ENCODE data around the gene ANKRD63.

Gene ANKRD63

GRCh38 chr15:40295877-40296560 lies 13.2 kb upstream of the ANKRD63 start:
- DNase-seq (ENCODE audit: low read depth): no peak

- no peak for DNase-seq (ENCODE audit: low read depth)
Measured at GRCh38 chr15:40295297-40295696, 12.4 kb upstream of the ANKRD63 start.

- DNase-seq (ENCODE audit: low read depth): no peak
Measured at GRCh38 chr15:40293905-40294895, 11.3 kb upstream of the ANKRD63 start.

- DNase-seq (ENCODE audit: low read depth): no peak
Measured at GRCh38 chr15:40293006-40293405, 10.1 kb upstream of the ANKRD63 start.

- DNase-seq (ENCODE audit: low read depth): no peak
Measured at GRCh38 chr15:40292246-40292645, 9.4 kb upstream of the ANKRD63 start.

GRCh38 chr15:40290918-40291574 lies 8.2 kb upstream of the ANKRD63 start:
- no peak for DNase-seq (ENCODE audit: low read depth)

GRCh38 chr15:40290545-40290917 lies 7.7 kb upstream of the ANKRD63 start:
- no peak for DNase-seq (ENCODE audit: low read depth)

GRCh38 chr15:40289140-40289775 lies 6.4 kb upstream of the ANKRD63 start:
- DNase-seq (ENCODE audit: low read depth): no peak

- DNase-seq (ENCODE audit: low read depth): no peak
Measured at GRCh38 chr15:40287968-40288367, 5.1 kb upstream of the ANKRD63 start.

- no peak for DNase-seq (ENCODE audit: low read depth)
Measured at GRCh38 chr15:40287505-40287904, 4.6 kb upstream of the ANKRD63 start.

- DNase-seq (ENCODE audit: low read depth): no peak
Measured at GRCh38 chr15:40286794-40287193, 3.9 kb upstream of the ANKRD63 start.

GRCh38 chr15:40286061-40286532 lies 3.2 kb upstream of the ANKRD63 start:
- no peak for DNase-seq (ENCODE audit: low read depth)

- no peak for DNase-seq (ENCODE audit: low read depth)
Measured at GRCh38 chr15:40285554-40286011, 2.7 kb upstream of the ANKRD63 start.

GRCh38 chr15:40285151-40285550 lies 2.3 kb upstream of the ANKRD63 start:
- DNase-seq (ENCODE audit: low read depth): no peak

GRCh38 chr15:40283615-40284300 lies 894 bp upstream of the ANKRD63 start:
- DNase-seq (ENCODE audit: low read depth): no peak

GRCh38 chr15:40282147-40282868 lies 556 bp downstream of the ANKRD63 start:
- no peak for DNase-seq (ENCODE audit: low read depth)

- DNase-seq (ENCODE audit: low read depth): no peak
Measured at GRCh38 chr15:40281801-40282146, 1.1 kb downstream of the ANKRD63 start.

- no peak for DNase-seq (ENCODE audit: low read depth)
Measured at GRCh38 chr15:40281057-40281800, 1.6 kb downstream of the ANKRD63 start.

- DNase-seq (ENCODE audit: low read depth): no peak
Measured at GRCh38 chr15:40280260-40281056, 2.4 kb downstream of the ANKRD63 start.
